ENCODE results near the gene ARHGAP36. TPM values are rescaled to one million over a fixed set of nuclear protein-coding genes. Genes with fewer than 3 reads are reported as not detected.

Gene ARHGAP36
- total RNA-seq, 1 donor, result not detected

DNA sequence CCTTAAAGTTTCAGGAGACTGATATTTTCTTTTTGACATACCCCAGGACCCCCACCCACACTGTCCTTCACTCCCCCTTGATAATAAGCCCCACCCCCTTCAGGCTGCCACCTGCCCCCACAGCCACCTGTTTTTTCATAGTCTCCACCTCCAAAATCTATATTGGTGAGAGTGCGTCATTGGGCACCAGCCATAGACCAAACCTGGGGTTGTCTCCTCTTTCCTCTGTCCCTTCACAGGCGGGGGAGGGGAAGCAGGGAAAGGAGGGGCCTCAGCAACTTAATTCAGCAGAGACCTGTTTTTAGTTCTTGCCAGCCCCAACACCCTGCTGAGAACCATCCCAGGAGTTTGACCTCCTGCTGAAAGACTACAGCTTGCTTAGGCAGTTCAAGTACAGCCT, 1.1 kb downstream of the ARHGAP36 start:
- DNase-seq (ENCODE audit: low read depth), result no peak
- H3K4me3 ChIP-seq (ENCODE audit: low read depth, low read length), result no peak overlapping the region
- TF ChIP-seq, protein P1, sequence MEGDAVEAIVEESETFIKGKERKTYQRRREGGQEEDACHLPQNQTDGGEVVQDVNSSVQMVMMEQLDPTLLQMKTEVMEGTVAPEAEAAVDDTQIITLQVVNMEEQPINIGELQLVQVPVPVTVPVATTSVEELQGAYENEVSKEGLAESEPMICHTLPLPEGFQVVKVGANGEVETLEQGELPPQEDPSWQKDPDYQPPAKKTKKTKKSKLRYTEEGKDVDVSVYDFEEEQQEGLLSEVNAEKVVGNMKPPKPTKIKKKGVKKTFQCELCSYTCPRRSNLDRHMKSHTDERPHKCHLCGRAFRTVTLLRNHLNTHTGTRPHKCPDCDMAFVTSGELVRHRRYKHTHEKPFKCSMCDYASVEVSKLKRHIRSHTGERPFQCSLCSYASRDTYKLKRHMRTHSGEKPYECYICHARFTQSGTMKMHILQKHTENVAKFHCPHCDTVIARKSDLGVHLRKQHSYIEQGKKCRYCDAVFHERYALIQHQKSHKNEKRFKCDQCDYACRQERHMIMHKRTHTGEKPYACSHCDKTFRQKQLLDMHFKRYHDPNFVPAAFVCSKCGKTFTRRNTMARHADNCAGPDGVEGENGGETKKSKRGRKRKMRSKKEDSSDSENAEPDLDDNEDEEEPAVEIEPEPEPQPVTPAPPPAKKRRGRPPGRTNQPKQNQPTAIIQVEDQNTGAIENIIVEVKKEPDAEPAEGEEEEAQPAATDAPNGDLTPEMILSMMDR (IDR thresholded peaks at IDR 0.05; ENCODE audit: insufficient read depth, low read depth, low read length), result no peak

GRCh38 chrX:131060147-131060546, 2.0 kb downstream of the ARHGAP36 start:
- no peak for DNase-seq (ENCODE audit: low read depth)
- H3K4me3 ChIP-seq (ENCODE audit: low read depth, low read length), result no peak overlapping the region
- TF ChIP-seq, protein P1 (IDR thresholded peaks at IDR 0.05; ENCODE audit: insufficient read depth, low read depth, low read length), result no peak

DNA sequence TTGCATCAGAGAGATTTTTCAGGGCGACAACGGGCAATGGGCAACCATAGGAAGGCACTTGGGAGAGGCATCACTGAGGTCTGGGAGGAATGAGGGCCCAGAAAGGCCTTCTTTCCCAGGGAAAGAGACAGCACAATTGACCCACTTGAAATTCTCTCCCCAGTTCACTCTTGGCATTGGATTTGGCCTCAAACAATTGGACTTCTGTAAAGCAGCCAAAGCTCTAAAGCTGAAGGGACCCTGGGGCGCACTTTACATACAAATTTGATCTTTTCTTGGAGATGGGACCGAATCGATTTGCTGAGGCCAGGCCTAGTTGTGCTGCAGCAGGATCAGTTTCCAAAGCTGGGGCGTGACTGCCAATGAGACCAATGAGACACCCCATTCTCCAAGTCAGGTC, 3.2 kb downstream of the ARHGAP36 start:
- no peak for DNase-seq (ENCODE audit: low read depth)
- TF ChIP-seq, protein P1 (IDR thresholded peaks at IDR 0.05; ENCODE audit: insufficient read depth, low read depth, low read length), result no peak
- H3K4me3 ChIP-seq (ENCODE audit: low read depth, low read length), result no peak overlapping the region

DNA sequence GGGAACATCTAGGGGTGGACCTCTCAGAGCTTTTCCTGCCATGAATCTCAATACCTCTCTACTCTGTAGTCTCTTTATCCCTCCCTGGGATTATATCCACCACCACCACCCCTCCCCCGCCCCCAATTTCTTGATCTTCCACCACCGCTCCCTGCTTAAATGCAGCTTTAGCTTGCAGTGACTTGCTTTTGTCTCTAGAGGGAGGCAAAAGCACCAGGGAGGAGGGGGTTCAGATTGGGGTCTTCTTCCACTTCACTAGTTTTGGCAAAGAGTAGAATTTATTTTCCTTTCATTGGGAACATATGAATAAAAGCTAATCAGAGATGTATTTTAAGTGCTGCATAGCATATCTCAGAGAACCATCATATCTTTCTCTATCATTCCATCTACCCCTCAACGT, 5.5 kb downstream of the ARHGAP36 start:
- TF ChIP-seq, protein P1 (IDR thresholded peaks at IDR 0.05; ENCODE audit: insufficient read depth, low read depth, low read length), result peak; percentile 14
- H3K4me3 ChIP-seq (ENCODE audit: low read depth, low read length), result no peak overlapping the region
- no peak for DNase-seq (ENCODE audit: low read depth)

DNA sequence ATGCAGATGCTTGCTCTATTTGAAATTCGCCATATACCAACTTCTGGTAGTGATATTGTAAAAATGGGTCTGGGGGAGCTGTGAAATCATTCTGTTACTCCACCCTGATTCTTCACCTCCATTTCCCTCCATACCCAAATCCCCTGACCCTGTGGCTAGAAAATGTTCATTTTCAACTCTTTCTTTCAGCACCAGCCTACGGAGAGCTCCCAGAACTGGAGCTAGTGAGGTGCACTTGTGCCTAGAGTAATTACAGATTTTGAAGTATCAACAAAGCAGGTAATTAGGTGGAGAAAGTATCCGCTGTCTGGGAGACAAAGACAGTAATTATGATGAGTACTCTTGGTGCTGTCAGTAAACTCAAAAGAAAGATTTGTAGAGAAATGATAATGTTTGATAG, 8.1 kb downstream of the ARHGAP36 start:
- TF ChIP-seq, protein P1 (IDR thresholded peaks at IDR 0.05; ENCODE audit: insufficient read depth, low read depth, low read length), result no peak
- no peak for DNase-seq (ENCODE audit: low read depth)
- H3K4me3 ChIP-seq (ENCODE audit: low read depth, low read length), result no peak overlapping the region

DNA sequence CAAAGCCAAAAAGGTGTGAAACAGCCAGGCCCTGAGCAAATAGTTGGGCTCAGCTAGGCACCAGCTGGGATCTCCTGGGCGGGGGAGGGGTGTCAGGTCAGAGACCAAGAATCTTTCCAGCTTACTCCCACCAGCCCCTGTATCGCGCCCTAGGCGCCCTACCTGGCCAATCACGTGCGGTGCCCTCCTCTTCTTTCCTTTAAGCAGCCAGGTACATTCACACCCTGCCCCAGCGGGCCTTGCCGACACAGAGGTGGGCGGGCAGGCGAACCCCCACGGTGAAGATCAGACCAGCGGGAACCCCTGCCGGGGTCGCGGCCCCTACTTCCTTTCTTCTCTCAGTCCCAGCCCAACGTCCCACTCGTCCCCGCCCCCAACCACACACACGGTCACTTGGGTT, 9.1 kb downstream of the ARHGAP36 start:
- TF ChIP-seq, protein P1 (IDR thresholded peaks at IDR 0.05; ENCODE audit: insufficient read depth, low read depth, low read length), result no peak
- H3K4me3 ChIP-seq (ENCODE audit: low read depth, low read length), result no peak overlapping the region
- no peak for DNase-seq (ENCODE audit: low read depth)
